Measurements from ENCODE around the gene RGS18.

DNA sequence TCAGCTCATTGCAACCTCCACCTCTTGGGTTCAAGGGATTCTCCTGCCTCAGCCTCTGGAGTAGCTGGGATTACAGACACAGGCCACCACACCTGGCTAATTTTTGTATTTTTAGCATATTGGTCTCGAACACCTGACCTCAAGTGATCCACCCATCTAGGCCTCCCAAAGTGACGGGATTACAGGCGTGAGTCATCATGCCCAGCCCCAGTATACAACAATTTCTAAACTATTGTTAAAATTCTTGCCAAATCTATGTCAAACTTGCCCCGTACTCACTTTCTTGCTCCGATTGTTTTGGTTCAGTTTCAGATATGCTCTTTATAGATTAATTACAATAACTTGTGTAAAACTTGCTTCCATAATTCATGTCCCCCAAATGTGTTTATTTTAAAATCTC, 4.1 kb downstream of the RGS18 start:
- TF ChIP-seq POLR2A (IDR thresholded peaks at IDR 0.05): no peak
- TF ChIP-seq, protein P1, sequence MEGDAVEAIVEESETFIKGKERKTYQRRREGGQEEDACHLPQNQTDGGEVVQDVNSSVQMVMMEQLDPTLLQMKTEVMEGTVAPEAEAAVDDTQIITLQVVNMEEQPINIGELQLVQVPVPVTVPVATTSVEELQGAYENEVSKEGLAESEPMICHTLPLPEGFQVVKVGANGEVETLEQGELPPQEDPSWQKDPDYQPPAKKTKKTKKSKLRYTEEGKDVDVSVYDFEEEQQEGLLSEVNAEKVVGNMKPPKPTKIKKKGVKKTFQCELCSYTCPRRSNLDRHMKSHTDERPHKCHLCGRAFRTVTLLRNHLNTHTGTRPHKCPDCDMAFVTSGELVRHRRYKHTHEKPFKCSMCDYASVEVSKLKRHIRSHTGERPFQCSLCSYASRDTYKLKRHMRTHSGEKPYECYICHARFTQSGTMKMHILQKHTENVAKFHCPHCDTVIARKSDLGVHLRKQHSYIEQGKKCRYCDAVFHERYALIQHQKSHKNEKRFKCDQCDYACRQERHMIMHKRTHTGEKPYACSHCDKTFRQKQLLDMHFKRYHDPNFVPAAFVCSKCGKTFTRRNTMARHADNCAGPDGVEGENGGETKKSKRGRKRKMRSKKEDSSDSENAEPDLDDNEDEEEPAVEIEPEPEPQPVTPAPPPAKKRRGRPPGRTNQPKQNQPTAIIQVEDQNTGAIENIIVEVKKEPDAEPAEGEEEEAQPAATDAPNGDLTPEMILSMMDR (IDR thresholded peaks at IDR 0.05): no peak

All from adrenal gland (tissue), 5 donors.